HG03097 (cell line): ENCODE data around the gene CBL.

Experiments
- ATAC-seq: cut with Tn5 transposase; IDR thresholded peaks from one replicate; pipeline ENCODE4 v1.9.1; 2021; ENCODE audit not compliant: unreplicated experiment, low FRiP score

The CBL gene

DNA sequence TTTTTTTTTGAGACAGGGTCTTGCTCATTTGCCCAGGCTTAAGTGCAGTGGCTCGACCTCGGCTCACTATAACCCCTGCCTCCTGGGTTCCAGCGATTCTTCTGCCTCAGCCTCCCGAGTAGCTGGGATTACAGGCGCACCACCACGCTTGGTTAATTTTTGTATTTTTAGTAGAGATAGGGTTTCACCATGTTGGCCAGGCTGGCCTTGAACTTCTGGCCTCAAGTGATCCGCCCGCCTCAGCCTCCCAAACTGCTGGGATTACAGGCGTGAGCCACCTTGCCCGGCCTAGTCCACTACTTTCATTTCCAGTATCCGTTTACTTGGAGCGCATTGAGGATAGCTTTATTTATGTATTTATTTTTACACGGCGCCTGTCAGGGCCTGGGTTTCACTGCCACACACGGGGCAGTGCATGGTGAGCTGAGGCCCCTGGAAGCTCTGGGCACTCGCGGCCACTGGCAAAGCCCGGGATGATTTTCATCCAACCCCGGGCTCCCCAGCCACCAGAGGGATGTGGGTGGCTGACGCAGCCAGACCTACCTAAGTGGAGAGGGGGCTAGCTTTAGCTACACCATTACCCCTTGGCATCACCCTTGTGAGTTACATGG is 116.9 kb downstream of the CBL start:
- ATAC-seq = no peak

DNA sequence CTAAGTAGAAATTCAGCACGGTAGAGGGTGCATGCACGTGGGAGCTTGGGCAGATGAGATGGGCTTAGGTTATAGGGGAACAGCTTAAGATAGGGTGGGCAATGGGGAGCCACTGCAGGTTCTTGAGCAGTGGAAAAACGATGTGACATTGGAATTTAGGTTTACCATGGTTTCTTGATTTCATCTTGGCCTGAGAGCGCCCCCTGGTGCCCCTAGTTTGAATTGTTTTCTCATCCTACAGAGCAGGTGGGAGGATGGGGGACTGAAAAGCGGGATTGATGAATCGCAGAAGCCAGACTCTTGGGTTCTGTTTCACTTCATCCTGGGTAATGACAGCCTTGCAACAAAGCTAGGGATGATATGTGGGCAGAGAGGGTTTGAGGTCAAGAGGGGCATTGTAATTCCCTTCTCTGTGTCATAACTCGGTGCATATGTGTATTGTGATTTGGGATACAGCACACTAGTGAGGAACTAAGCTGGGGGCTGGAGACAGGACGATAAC is 117.4 kb downstream of the CBL start:
- no peak for ATAC-seq

DNA sequence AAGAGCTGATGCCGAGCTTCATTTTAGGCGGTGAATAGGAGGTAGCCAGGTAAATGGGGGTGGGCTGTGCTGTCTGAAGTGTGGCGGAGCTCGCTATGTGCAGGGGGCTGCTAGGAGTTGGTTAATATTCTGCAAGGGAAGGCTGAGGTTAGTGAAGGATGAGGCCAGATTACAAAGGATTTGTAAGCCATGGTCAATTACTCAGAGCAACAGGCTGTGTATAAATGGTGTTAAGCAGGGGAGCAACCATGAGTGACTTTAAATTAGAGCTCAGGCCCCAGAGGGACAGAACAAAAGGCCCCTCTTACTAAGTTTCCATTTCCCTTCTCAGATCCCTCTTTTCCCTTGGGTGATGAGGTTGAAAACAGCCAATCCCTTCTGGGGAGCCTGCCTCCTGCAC is 118.0 kb downstream of the CBL start:
- ATAC-seq = no peak

DNA sequence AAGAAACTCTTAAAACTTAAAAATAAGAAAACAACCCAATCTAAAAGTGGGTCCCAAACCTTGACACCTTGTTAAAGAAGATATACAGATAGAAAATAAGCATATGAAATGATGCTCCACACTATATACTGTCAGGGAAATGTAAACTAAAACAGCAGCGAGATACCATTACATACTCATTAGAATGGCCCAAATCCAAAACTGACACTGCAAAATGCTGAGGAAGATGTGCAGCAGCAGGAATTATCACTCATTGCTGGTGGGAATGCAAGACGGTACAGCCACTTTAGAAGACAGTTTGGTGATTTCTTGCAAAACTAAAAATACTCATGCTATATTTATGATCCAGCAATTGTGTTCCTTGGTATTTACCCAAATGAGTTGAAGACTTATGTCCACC is 123.2 kb downstream of the CBL start:
- ATAC-seq = no peak

DNA sequence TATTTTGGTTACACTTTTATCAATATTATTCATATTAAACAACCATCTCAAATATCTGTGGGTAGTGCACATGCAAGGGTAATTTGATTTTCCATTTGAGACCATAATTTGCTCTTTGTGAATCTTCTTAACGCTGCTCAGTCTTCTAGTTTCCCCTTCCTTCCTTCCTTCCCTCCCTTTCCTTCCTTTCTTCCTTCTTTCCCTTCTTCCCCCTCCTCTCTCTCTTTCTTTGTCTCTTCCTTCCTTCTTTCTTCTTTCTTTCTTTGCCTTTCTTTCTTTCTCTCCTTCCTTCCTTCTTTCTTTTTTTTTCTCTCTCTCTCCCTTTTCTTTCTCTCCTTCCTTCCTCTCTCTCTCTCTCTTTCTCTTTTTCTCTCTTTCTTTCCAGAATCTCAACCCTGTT is 124.1 kb downstream of the CBL start:
- no peak for ATAC-seq

DNA sequence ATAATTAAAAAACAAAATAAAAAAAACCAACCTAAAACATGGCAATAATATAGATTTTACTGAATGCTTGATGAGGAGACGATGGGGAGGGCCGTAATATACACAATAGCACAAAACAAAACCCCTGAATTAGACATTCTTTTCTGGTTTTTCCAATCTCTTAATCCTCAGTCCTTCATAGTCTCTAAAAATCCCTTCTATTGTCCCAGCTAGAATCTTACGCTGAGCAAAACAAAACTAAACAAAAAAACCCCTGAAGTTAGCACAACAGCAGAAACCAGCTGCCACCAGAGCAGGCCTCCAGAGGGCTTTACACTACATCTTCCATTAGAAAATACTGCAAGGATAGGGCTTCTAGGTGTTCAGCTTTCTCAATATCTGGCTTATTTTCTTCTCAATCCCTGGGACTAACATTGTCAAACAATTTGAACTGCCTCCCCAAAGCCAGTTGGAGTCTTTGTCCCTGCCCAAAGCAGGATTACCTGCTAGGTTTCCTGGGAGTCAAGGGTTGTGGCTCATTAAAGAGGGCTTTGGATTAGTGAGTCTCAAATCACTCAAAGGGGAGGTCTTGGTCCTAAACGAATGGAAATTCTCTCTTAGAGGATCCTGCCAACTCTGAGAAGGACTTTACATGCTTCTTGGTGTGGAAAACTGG is 126.1 kb downstream of the CBL start:
- no peak for ATAC-seq

DNA sequence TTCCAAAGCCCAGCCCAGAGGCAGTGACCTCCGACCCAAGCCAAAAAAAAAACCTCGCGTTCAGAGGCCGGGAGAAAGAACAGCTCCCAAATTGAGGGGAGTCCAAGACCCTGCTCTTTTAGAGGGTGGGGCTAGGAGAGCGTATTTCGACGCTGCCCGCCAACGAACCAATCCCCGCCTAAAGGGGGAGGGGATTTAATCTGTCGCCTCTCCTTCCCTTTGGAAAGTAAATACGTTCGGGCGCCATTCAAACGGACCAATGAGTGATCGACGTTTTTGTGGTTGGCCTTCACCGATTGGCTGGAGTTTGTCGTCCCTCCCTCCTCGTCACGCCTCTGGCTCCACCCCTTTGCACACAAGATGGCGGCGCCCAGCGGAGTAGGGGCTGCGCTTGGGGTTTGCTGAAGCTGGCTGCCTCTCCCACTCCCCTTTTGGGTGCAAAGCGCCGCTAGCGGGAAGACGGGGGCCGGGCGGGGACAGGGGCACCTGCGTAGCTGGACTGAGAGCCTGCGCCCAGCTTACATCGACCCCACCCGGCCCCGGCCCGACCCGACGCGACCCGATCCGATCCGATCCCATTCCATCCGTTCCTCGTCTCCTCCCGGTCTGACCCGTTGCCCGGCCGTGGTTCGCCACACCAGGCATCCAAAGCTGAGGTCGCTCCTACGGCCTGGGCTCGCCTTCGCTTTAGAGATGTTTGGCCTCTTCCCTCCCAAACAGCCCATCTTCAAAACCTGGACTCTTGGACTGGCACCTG is 128.2 kb downstream of the CBL start, which contains the start of gene RNF26:
TSS of gene RNF26 (plus strand) at position 354 of the 757 bp plus-strand sequence. CDS start 596 bp downstream, outside the sequence.
- ATAC-seq = peak; percentile 68

DNA sequence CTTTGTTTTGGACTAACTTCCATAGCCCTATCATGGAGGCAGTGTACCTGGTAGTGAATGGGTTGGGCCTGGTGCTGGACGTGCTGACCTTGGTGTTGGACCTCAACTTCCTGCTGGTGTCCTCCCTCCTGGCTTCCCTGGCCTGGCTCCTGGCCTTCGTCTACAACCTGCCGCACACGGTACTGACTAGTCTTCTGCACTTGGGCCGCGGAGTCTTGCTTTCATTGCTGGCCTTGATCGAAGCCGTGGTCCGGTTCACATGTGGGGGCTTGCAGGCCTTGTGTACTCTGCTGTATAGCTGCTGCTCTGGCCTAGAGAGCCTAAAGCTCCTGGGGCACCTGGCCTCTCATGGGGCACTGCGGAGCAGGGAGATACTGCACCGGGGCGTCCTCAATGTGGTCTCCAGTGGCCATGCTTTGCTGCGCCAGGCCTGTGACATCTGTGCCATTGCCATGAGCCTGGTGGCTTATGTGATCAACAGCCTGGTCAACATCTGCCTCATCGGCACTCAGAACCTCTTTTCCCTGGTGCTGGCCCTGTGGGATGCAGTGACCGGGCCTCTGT is 129.0 kb downstream of the CBL start:
- ATAC-seq = no peak

DNA sequence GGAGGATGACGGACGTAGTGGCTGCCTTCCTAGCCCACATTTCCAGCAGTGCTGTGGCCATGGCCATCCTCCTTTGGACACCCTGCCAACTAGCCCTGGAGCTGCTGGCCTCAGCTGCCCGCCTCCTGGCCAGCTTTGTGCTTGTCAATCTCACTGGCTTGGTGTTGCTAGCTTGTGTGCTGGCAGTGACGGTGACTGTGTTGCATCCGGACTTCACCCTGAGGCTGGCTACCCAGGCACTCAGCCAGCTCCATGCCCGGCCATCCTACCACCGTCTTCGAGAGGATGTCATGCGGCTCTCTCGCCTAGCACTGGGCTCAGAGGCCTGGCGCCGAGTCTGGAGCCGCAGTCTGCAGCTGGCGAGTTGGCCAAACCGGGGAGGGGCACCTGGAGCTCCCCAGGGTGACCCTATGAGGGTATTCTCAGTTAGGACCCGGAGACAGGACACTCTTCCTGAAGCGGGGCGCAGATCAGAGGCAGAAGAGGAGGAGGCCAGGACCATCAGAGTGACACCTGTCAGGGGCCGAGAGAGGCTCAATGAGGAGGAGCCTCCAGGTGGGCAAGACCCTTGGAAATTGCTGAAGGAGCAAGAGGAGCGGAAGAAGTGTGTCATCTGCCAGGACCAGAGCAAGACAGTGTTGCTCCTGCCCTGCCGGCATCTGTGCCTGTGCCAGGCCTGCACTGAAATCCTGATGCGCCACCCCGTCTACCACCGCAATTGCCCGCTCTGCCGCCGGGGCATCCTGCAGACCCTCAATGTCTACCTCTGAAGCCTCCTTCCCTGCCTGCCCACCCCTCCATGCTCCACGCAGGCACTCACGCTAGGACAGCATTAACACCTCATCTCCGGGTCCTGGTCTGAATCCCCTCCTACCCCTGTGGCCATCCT is 129.8 kb downstream of the CBL start:
- no peak for ATAC-seq

DNA sequence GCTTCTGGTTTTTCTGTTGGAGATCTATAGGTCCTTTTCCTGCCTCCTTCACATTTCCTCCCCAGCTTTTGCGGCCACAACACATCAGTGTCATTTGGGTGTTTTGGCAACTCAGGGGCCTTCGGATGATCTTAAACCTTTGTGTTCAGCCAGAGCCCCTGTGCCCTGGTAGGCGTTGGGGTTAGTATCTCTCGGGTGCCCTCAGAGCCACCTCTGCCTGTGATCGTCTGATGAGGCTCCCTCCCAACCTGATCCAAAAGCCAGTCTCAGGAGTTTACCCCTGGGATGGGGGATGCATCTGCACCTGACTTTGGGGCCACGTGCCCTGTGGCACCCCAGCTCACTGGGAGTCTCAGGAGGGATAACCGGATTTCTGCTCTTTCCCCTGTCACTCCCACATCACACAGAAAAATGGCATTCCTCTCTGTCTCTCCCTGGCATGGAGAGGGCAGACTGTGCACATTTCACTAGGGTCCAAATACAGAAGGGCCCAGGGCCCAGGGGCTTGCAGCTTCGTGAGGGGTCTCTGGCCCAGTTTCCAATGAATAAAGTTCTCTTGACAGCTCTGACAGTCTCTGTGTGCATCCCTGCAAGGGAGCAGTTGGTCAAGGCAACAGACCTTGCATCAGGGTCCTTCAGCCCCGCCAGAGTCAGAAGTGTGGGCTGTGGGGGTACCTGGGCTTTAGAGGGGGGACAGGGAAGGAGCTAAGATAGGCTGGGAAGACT is 130.8 kb downstream of the CBL start:
- no peak for ATAC-seq

DNA sequence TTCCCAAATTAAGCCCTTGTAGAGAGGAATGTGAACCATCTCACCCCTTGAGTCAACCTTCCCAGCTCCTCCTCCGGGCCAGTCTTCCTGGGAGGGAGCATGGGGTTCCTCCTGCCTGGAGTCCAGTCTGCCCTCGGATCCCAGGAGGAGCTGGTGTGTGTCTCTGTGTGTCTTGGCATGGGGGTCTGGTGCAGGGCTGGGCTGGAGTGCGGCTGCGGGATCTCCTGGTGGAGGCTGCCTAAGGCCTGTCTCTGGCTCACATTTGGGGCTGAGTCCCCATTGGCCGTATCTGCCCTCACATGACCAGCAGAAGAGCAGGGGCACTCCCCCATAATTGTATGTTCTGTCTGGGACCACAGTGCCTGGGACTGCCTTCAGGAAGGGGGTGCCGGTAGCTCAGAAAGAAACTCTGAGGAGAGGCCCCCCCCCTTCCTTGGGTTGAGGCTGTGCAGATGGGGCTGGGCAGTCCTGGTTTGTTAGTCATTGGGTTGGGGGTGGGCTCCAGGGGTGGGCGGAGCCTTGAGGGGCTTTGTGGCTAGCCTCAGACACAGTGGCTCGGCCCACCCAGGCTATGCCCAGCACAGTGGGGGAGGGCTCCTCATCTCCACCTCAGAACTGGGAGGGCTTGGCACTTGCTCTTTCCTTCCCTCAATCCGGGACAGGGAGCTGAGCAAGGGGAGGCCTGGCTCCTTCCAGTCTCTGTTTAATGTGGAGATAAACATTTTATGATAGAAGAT is 131.6 kb downstream of the CBL start:
- ATAC-seq = no peak

DNA sequence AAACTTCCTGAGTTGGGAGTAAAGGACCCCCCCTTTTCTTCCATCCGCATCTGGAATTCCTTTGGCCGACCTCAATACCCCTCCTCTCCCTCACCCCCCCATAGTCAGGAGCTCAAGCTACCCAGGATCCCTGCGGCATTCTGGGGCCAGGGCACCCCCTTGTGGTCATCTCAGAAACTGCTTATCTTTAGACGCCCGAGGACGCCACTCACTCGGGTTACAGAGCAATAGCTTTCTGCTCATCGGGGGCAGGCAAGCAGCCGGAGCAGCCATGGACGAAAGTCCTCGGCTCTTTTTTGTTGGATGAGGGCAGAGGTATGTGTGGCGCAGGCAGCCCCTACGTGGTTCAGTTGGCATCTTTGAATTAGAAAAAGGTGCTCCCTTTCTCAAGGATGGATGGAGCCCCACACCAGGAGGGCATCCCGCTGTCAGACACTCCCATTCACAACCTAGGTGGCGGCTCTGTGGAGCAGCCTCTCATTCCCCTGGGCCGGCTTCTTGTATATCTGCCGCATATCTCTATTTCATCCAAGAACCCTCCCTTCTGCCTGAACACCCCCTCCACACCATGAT is 132.3 kb downstream of the CBL start:
- no peak for ATAC-seq

DNA sequence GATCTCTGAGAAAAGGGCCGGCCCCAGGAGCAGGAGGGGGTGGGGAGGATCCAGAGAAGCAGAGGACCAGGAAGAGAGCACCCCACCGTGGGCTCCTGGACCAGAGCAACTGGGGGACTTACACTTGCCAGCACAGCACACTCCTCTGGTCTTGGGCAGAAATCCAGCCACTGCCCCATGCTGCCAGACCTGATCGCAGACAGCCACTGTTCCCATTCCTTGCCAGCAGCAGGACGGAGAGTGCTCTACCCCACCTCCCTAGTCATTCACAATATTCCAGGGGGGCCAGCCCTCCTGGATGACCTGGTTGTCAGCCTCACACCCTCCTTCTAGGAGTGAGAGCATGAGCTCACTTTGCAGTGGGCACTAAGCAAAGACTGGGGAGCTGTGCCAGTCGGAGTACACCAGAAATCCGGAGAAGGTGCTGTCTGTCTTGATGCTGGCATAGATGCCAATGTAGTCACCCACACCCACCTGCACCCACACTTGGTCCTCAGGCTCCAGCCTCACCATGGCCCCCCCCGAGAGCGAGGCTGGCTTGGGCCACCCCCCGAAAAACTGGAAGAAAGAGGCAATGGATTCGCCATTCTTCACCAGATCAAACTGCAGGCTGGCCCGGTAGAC is 132.9 kb downstream of the CBL start:
- no peak for ATAC-seq

DNA sequence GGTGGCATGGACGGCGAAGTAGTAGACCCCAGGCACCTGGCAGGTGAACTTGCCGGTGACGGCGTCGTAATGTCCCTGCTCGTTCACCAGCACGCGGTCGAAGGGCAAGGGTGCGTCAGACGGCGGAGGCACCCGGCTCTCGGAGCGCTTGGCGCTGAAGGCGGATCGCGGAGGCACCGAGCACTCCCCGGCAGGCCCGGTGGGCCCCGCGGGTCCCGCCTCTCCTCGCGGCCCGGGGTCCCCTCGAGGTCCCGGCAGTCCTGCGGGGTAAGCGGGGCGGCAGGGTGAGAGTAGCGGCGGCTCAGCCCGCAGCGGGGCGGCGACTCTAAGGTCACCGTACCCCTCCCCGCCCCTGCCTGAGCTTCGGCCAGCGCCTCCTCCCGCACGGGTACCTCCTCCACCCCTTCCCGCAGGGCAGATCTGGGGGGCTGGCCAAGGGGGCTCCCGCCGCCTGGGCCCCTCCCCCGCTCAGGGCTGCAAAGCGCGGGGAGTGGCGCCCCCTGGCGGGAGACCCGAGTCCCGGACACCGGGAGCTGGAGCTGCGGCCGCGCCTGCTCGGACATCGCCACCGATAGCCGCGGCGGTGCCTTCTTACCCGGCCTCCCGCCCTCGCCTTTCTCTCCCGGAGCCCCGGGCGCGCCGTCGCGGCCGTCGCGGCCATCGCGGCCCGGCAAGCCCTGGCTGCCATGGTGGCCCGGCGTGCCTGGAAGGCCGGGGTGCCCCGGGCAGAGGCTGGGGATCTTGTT is 133.6 kb downstream of the CBL start:
- ATAC-seq = no peak

DNA sequence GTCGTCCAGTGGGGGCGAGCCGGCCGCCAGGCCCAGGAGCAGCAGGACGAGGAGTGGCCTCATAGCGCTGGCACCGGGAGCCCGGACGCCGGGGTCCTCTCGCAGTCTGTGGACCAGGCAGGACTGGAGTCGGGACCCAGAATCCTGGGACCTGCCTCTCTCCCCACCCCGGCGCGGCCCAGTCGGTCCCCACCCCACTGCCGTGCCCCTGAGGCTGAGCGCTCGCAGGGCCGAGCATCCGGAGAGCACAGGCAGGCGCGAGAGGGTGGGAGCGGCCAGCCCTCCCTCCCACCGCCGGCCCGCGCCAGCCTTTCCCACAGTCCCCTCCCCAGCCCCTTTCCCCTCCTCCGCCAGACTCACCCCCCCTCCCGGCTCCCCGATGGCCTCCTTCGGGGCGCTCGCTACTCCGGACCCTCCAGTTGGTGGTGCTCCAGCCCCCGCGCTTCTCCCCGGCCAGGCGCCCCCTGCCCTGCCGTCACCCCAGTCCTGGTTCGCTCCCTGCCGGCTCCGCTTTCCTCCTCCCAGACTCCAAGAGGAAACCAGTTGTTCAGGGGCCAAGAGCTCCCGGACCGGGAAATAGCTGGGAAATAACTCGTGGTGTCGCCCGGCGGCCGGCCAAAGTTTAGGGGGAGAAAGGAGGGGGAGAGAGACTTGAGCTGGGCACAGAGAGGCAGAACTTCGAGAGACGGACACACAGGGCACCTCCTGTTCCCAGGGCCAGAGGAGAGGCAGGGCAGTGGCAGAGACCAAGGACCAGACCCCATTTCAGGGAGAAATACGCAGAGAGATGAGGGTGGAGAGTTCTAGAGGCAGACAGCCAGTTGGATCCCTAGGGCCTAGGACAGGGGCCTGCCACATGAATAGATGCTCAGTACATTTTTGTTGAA is 134.4 kb downstream of the CBL start, which contains the start of gene C1QTNF5:
TSS of gene C1QTNF5 (minus strand) at position 549 of the 887 bp plus-strand sequence. CDS start at position 63, 486 bp downstream.
- ATAC-seq = no peak

DNA sequence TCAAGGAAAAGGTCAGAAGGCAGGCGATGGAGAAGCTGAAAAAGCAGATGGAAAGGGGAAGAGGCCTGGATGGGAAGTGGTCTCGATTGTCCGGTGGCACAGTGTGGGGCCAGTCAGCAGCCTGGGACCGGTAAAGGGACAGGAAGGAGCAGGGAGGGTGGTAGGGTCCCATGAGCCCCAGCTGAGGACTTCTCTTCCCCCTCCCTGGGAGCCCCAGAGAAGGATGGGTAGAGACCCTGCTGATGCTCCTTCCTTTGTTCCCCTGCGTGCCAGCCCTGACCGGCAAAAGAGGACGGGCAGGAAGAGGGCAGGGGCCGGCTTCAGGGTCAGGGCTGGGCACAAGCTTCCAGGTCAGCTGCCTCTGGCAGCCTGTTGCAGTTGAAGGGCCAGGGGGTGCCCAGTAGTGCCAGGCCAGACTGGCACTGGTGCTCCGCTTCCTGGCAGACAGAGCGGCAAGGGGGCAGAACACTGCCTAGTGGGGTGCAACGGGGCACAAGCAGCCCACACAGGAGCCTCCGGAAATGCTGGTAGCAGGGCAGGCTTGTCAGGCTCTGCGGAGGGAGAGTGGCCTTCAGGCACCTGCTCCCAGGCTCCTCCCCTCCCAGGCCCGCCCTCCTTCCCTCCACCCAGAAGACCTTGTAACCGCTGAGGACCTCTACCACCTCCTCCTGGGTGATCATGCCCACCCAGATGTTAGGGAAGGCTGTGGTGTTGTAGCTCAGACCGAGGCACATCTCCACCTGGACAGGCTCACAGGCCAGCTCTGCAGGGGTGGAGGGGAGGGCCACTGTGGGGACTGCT is 135.3 kb downstream of the CBL start:
- ATAC-seq = no peak
